ENCODE measurements around the gene NCAM1.
"Not testable (repeated sequence)": the region's sequence is repeated elsewhere in the genome, so short reads cannot be mapped to it uniquely, and the experiment has no call there.

The NCAM1 gene

DNA sequence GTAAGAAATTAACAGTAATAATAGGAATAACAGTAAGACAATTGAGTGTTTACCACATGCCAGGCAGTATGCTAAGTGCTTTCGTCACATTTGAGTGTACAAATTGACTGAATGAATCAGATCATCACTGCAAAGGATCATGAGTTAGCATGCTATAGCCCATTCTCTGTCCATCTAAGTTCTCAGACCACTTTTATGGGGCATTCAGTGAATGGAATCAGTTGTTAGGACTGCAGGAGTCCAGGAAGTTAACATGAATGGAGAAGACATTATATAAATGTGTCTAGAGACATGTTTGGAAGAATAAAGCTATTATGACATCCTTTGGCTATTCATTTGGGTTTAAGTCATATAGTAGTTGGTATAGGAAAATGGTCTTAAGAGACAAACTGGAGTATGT lies 59.9 kb downstream of the NCAM1 start:
- no peak for DNase-seq (ENCODE audit: low read depth in 2 of 2)

DNA sequence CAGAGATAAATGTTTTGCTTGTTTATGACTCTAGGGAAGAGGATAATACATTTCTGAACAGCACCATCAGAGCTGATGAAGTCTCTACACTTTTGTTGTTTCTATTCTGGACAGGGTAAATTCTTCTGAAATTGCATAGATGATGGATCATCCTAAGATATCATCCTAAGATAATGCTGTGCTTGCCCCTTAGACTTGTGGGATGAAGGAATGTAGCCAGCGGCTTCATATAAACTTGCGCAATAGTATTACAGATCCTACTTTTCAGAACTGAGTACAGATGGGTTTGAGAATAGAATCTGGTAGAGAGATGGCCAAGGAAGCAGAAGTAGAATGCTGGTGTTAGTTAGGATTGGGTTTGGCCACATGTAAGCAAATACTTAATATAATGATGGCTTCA lies 61.0 kb downstream of the NCAM1 start:
- DNase-seq (ENCODE audit: low read depth in 2 of 2): no peak

DNA sequence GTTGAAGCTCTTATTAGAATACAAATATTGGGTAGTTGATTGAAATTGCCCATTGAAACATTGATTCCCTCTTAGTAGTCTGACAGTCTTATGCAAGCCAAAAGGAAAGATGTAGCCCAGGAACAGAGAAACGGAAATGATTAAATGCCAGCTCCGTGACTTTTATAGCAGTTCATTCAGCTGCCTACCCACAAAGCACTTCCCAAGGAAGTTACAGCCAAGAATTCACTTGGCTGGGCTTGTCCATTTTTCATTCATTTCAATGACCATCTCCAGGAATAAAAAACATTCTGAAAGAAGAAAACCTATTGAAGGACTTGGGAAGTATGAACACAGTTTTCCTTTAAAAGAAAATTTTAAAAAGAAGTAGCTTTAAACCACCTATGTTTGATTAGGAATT lies 62.0 kb downstream of the NCAM1 start:
- no peak for DNase-seq (ENCODE audit: low read depth in 2 of 2)

DNA sequence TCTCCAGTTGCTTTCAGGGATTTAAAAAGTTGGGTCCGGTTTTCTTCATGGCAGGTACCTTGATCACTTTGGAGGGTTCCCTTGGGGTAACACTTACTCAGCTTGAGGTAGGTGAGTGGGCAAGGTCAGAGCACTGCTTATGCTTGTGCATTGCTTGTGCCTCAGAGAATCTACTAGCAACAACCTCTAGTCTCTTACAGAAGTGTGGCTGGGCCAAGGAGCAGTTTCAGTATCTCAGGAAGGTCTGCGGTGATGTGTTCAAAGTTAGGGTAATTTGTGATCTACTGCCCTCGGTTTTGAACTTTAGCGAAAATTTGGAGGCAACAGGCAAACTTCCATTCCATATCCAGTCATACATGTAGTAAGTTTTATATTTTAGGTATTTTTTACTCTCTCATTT lies 62.8 kb downstream of the NCAM1 start:
- no peak for DNase-seq (ENCODE audit: low read depth in 2 of 2)

DNA sequence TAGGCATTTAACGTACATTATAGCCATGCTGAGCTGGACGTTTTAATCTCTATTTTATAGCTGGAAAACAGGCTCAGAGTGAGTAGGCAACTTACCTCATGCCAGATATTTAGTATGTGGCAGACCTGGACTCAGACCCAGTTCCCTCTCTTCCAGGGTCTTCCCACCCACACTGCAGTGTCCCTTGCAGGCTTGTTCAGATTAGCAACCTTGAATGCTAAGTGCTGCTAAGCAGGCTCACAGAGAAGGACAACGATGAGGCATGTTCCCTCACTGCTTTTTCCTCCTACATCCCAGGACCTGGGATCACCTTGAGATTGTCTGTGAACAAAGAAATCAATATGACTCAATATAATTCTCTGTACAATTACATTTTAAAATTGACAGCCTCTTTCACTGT lies 65.6 kb downstream of the NCAM1 start:
- DNase-seq (ENCODE audit: low read depth in 2 of 2): no peak

DNA sequence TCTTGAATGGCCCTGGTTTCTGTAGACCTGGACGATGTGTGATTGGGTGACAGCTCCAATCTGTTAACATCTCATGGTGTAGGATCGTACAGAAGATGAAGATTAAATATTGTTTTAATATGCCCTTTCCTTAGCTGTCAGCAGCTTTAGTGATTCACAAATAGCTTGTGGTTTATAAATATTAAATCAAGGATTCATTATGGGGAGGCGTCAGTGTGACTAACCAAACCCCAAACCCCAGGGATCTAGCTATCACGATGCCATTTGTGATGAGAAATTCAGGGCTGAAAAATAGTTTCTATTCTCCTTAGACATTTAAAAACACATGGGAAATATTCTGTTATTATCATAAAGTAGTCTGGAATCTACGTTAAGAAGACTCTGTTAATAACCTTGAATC lies 73.4 kb downstream of the NCAM1 start:
- no peak for DNase-seq (ENCODE audit: low read depth in 2 of 2)

DNA sequence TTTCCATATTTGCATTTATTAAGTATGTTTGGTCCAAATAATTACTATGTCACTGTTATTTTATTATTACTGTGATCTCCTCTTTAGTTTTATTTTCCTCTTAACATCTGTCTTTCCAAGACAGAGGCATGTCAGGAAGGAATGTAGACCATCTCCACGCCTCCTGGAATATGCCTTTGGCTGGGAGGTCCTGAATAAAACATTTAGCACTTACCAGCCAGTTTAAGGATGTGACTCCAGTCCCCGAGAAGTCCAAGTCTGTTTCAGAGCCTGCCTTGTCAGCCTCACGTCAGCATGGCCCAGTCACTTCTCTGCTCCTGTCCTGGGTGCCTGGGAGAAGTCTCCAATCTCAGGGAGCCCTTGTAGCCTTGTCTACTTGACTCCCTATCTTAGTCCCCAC lies 74.5 kb downstream of the NCAM1 start:
- DNase-seq (ENCODE audit: low read depth in 2 of 2): no peak

DNA sequence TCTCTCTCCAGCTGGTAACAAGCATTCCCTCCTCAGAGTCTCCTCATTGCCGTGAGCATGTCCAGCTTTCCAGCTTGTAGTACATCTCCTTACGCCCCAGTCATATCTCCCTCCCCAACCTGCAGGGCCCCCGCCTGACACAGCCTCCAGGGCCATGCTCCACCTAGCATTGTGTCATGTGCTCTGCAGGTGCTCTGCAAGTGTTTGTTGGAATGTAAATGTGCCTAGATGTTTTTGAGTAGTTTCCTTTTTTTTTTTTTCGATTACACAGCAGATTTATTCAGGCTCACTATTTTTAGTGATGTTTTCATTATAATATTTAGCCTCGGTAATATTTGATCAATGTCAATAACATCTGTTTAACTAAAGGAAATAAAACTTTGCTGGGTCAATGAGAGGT lies 82.5 kb downstream of the NCAM1 start:
- DNase-seq (ENCODE audit: low read depth in 2 of 2): no peak

DNA sequence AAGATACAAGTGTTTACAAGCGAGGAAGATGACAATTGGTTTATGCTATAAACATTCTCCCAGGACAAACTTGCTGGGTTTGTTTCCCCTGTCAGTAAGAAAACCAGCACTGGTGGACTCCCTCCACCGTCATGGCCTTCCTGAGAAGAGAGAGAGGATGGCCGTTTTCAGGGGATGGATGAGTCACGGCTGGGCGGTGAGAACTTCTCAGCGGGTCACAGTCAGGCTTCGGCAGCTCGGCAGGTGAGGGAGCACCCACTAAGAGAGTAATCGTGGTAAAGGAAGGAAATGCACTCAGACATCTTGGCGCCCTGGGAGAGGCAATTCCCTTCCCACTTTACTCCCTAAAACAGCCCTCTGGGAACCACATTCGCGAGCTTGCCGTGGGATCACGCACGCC lies 83.9 kb downstream of the NCAM1 start:
- DNase-seq (ENCODE audit: low read depth in 2 of 2): no peak

DNA sequence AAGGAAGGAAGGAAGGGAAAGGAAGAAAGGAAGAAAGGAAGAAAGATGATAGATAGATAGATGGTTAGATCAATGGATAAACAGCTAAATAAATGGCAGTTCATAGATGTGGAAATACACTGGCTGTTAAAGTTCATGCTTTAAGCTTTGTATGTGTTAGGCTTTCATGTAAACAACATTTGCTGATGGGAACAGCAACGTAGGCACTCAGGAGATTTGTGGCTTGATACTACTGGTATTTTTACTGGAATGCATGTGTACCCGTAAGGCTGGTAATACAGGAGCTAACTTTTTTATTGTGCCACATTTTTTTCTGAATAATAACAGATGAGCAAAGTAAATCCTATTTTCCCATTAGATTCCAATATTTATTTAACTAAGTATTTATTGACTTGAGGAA lies 85.6 kb downstream of the NCAM1 start:
- DNase-seq (ENCODE audit: low read depth in 2 of 2): no peak

DNA sequence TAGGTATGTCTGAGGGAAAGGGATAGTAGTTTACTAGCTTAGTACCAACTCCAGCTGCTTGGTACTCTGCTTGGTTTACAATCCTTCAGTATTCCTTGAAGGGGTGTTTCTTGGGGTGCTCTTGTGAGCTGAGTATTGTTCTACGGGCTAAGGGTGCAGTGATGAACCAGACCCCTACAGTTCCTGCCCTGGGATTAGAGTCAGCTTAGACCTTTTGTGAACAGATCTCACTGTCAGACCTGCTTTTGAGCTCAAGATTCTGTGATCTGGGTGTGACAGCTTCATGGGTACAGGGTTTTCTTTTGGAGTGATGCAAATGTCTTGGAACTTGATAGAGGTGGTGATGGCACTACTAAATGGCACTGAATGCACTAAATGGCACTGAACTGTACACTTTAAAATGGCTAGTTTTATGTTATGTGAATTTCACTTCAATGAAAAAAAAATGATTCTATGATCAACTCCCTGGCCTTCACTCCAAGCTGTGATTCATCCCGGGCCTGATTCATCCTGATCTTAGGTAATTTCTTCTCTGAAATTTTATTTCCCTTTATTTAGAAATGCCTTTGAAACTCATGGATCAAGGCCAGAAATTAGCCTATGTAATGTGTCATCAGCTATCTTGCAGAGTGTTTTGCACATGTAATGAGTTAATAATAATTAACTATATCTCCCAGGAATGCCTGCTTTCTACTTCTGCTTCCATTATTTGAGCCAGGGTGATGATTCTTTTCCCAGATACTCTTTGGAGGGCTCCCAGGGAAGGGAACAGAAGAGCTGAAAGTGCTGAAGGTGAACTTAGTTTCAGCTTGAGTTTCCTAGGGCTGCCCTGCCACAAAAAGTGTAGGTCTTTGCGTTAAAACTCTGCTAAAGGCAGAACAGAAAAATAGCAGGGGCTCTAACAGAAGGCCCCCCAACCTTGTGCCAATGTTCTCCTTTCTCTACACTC lies 87.9 kb downstream of the NCAM1 start:
- no peak for DNase-seq (ENCODE audit: low read depth in 2 of 2)

DNA sequence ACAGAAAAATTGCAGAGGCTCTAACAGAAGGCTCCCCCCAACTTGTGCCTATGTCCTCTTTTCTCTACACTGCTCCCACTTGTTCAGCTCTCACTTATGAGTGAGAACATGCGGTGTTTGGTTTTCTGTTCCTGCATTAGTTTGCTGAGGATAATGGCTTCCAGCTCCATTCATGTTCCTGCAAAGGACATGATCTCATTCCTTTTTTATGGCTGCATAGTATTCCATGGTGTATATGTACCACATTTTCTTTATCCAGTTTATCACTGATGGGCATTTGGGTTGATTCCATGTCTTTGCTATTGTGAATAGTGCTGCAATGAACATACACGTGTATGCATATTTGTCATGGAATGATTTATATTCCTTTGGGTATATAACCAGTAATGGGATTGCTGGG lies 91.8 kb downstream of the NCAM1 start:
- DNase-seq (ENCODE audit: low read depth in 2 of 2): not testable (repeated sequence)

DNA sequence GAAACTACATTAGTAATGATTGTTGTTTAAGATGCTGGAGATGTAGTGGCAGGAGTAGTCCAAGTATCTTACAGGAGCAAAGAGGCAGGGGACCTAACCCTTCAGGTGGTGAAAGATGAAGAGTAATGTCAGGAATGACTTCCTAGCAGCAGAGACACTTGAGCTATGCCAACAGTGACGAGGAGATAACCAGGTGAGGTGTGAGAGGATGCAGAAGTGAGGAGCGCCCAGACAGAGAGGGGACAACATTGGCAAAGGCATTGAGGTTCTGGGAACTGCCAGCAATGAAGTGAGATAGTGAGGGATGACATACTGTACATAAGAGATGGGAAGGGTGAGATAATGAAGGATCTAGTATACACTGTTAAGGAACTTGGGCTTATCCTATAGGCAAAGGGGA lies 95.8 kb downstream of the NCAM1 start:
- DNase-seq (ENCODE audit: low read depth in 2 of 2): no peak

DNA sequence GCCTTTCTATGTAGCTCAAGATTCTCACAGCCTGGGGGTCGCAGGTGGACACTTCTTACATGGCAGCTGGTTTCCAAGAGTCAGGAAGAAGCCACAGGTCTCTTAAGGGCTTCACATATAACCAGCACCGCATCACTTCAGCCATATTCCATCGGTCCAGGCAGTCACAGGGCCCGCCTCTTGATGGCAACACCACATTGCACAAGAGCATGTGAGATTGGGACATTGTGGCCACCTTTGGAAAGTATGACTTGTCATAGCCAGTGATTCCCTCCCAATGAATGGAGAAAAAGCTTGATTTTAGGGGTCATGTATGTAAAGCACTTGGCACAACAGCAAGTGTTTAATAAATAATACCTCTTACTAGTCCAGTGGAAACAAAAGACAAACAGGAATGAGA lies 98.3 kb downstream of the NCAM1 start:
- DNase-seq (ENCODE audit: low read depth in 2 of 2): no peak

DNA sequence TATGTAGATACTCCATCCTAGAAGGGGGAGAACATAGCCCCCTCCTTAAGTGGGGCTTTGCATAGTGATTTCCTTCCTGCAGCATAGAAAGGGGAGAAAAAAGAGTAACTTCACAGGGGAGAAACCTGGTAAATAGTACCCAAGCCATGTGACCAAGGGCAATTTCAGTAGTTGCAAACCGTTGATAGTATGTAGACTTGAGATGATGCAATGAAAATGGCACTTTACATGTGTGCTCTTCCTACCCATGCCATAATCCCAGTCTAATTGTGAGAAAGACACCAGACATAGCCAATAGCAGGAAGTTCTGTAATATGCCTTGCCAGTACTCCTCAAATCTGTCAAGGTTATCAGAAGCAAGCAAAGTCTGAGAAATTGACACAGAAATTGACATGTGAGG lies 104.1 kb downstream of the NCAM1 start:
- no peak for DNase-seq (ENCODE audit: low read depth in 2 of 2)

DNA sequence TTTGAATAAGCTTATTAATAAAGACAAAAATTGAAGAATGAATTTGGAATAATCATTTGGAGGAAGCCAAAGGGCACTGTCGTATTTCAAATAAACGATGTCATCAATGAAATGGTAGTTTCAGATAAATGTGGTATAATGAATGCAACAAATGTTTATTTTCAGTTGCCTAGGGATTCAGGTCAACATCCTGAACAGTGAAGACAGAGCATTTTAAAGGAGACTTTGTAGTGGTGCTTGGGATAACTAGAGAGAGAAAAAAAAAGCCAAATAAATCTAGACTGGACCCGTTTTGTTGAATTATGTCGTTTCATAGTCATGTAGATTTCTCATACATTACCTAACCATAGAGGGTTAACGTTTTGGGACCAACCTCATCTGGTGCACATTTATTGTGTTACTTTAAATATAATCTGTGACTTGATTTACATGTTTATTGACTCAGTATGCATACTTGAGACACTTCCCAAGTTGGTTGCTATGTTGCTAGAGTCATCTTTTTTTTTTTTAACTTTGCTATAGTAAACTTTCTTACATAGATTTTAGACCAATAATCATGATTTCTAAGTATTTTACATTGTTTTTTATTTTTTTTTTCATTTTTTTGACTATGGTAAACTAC lies 111.1 kb downstream of the NCAM1 start:
- no peak for DNase-seq (ENCODE audit: low read depth in 2 of 2)

DNA sequence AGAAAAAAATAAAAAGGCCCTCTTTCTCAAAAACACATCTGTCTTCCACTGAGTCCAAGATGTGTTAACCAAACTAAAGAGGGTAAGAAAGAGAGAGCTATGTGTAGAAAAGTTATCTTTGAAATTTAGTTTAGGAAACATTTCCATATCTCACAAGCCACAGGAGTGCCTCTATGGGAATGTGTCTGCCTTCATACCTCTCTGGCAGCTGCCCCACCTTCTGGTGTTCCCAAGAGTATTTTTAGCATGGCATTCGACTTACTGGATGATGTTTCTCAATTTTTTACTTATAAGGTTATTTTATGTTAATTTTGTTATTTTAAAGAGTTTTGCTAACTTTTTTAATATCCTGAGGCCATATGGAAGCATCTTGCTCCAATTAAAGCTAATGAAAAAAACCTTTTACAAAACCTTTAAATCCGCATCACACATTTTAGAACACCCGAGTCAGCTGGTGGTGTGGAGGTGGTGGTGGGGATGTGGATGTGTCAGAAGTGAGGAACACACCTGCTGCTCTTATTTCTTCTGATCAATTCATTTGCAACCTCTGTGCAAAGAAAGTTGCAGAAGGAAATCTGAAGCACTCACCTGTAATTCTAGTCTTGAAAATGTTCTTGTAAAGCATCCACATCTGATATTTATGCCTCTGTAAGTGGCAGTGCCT lies 112.2 kb downstream of the NCAM1 start:
- DNase-seq (ENCODE audit: low read depth in 2 of 2): no peak

DNA sequence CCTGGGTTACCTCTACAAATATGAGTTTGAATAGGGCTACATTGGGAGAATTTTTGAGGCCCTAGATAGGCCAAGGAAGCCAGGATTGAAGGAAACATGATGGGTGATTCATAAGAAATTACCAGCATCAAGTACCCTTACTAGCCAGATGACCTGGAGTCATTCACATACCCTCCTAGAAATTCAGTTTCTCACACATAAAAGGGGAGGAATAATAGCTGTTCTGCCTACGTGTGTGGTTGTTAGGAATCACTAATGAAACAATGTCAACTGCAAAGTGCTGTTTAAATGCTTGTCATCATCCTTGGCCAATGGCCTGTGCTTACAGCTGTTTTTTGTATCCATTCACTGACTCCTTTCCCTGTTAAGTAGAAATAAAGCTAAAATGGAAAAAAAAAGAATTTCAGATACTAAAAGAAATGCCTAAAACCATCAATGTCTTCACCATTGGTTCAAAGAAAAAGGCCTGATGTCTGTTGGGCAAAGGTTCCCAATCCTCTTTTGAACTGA lies 114.4 kb downstream of the NCAM1 start:
- DNase-seq (ENCODE audit: low read depth in 2 of 2): no peak

DNA sequence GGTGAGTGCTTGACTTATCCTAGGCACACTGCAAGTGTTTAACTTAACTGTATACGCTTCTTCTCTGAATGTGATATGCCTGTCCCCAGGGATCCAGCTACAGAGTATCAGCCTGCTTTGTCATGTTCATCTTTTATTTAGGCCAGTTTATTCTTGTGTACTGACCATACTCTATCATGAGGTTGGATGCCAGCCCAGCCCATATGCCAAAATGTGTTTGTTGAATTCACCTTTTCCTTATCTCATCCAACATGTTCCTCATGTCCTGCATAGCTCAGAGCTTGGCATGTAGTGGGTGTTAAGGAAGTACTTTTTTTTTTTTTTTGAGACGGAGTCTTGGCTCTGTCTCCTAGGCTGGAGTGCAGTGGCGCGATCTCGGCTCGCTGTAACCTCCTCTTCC lies 116.2 kb downstream of the NCAM1 start:
- DNase-seq (ENCODE audit: low read depth in 2 of 2): no peak

DNA sequence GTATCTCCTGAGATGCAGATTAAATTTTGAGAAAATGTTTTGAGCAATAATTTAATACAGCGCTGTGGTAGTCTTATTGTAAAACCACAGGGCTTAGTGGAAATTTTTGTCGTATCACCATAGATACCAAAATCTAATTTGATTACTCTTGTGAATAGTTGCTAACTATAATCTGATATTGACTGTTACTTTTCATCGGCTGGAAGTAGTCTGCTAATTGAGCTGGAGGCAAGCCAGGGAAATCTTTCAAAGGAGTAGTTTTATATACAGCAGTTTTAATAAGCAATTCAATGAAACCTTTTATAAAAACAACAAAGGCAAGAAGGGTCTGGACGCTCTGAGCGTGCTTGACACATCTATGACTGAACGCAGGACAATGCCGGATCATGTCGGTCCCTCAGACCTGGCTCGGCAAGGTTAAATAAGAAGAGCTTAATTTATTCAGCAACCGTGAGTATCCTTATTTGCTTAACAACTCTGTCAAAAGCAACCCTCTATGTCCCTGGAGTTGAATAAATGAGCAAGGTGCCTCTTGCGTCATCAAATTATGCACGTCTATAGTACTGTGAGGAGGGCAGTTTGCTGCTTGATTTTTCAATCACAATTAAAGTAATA lies 121.2 kb downstream of the NCAM1 start:
- DNase-seq (ENCODE audit: low read depth in 2 of 2): no peak

DNA sequence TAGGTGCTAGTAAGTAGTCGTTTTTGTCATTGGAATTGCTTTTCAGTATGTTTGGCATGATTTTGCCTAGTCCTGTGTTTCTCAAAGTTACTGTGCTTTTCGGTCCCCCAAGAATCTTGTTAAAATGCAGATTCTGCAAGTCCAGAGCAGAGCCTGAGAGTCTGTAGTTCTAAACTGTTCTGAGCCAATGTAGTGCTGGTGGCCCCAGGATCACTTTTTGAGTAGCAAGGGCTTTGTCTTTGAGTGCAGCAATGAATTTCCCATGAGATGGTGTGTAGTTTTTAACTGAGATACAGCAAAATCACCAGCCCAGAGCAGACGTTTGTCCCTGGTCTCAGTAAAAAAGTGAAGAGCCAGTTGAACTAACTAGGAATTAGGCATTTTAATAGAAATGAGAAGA lies 122.4 kb downstream of the NCAM1 start:
- no peak for DNase-seq (ENCODE audit: low read depth in 2 of 2)

DNA sequence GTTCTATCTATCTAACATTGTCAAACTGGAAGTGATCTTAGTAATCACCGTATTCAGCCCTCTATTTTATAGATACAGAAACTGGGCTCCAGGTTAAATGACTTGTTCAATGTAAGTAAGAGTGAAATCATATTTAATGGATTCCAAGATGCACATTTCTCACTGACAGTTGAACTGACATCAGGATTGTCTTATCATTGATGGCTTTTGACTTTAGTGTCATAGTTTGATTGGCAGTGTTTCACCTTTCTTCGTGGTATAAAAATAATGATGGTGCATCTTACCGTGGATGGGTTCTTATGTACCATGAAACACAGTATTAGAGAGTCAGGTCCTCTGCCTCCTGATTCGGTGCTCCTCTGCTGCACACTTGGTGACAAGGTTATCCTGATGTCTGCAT lies 123.1 kb downstream of the NCAM1 start:
- no peak for DNase-seq (ENCODE audit: low read depth in 2 of 2)

All from stimulated activated CD4-positive, alpha-beta T cell treated with anti-CD3 and anti-CD28 coated beads, Interleukin-15, amount 100 ng/mL, for 48 hours (primary cell).